UCSD-AML1 (cell line): Measurements from ENCODE around the gene WDR45B.
"Not testable (repeated sequence)": the region's sequence is repeated elsewhere in the genome, so short reads cannot be mapped to it uniquely, and the experiment has no call there.

Source experiments
- DNase-seq: peaks from one replicate; lab custom pipeline; 2025; ENCODE audit not compliant: unreplicated experiment; lab: John Stamatoyannopoulos, UW

The WDR45B gene

GRCh38 chr17:82586576-82587233, 61.5 kb downstream of the WDR45B start:
- DNase-seq = no peak

DNA sequence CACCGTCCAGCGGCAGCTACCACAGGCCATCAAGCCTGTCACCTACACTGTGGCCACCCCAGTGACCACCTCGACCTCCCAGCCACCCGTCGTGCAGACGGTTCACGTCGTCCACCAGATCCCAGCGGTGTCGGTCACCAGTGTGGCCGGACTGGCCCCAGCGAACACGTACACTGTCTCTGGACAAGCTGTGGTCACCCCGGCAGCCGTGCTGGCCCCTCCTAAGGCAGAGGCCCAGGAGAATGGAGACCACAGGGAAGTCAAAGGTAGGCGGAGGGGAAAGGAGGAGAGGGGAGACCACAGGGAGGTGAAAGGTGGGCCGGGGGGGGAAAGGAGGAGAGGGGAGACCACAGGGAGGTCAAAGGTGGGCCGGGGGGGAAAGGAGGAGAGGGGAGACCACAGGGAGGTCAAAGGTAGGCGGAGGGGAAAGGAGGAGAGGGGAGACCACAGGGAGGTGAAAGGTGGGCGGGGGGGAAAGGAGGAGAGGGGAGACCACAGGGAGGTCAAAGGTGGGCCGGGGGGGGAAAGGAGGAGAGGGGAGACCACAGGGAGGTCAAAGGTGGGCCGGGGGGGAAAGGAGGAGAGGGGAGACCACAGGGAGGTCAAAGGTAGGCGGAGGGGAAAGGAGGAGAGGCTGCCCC, 62.2 kb downstream of the WDR45B start:
- not testable (repeated sequence) for DNase-seq

DNA sequence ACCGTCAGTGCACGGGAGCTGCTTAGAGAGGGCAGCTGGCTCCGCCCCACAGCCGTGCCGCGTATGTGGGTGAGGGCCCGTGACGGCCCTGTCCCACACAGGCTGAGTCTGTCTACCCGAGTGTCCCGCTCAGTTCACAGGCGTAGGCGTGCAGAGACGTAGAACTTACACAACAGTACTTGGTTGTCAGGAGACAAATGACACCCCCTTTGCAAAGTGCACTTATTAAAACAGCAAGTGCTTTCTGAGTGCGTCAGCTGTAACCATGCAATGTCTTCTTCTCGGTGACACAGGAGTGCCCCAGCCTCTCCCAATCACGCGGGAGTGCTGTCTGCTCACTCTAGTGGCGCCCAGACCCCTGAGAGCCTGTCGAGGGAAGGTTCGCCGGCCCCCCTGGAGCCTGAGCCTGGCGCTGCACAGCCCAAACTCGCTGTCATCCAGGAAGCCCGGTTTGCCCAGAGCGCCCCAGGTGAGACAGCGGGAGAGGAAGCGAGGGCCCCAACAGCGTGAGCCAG, 64.5 kb downstream of the WDR45B start:
- DNase-seq = no peak

DNA sequence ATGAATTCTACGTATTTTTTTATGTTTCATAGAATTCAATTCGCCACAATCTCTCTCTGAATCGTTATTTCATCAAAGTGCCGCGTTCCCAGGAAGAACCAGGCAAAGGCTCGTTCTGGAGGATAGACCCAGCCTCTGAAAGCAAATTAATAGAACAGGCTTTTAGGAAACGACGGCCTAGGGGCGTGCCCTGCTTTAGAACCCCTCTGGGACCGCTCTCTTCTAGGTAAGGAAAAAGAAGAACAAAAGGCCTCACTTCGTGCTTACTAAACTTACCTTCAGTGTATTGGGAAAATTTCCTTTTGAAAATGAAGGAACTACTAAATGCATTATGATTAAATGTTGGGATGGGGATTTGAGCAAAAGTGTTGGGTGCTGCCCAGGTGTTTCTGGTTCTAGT, 65.5 kb downstream of the WDR45B start:
- DNase-seq = no peak

DNA sequence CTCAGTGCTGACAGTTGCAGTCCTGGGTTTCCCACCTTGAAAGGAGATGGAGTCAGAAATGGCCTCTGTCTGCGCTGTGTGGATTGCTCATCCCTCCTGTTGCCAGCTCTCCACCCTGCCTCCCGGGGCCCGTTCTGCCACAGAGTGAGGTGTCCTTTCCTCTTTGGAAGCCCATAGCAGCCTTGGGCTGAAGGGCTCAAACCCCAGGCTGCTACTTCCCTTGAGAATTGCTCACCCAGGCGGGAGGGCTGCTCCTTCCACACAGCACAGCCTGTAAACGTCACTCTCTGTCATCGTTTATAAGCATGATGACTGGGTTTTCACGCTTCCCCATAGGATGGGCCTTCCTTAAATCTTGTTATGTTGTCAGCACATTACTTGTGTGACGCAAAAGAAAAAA, 66.0 kb downstream of the WDR45B start:
- no peak for DNase-seq

- not testable (repeated sequence) for DNase-seq
Measured at GRCh38 chr17:82579969-82580368, 68.3 kb downstream of the WDR45B start.

DNA sequence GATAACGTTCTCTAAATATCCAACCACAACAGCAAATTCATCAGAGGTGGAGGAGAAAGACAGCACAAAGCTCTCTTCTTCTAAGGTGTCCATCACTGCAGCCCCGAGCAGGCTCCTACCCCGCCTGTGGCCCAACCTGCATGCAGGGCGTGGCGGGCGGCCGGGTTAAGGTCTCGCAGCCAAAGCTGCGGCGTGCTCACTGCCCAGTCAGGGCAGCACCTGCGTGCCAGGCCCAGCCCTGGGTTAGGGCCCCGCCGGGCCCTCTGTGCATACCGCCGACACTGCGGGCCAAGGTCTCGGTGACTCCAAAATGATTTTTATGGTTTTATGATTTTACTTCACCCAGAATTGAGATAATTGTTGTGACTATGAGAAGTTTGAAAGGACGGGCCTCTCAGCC, 70.9 kb downstream of the WDR45B start:
- DNase-seq = no peak

- not testable (repeated sequence) for DNase-seq
Measured at GRCh38 chr17:82575581-82576221, 72.5 kb downstream of the WDR45B start.

DNA sequence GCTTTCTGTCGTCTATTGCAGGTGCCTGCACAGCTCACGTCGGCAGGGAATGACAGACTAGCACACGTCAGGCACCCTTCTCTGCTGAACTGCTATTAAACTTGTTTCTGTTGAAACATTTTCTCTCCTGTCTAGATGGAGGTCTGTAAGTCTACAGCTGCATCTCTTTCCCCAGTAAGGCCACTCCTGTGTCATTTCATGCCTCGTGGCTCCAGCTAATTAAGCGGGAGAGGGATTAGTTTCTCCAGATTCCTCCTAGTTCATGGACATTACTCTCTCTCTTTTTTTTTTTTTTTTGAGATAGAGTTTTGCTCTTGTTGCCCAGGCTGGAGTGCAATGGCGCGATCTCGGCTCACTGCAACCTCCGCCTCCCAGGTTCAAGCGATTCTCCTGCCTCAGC, 74.2 kb downstream of the WDR45B start:
- DNase-seq = no peak

- no peak for DNase-seq
Measured at GRCh38 chr17:82571855-82572254, 76.4 kb downstream of the WDR45B start.

- no peak for DNase-seq
Measured at GRCh38 chr17:82570277-82570676, 78.0 kb downstream of the WDR45B start.

GRCh38 chr17:82569621-82570020, 78.6 kb downstream of the WDR45B start:
- DNase-seq = no peak

DNA sequence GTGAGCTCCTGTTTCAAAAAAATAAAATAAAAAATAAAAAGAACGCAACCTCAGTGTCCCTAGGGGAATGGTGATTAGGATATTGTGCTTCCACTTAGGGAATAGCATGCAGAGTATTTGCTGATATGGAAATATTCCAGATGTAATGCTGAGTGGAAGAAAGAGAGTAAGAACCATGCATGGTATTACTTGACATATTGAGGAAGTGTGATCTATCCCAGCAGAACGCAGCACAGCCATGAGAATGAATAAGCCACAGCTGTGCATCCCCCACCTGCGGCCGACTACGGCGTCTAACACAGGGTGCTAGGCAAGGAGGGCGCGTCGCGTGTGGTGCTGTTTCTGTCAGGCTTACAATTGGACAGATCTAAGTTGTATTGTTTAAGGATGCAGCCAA, 79.2 kb downstream of the WDR45B start:
- DNase-seq = no peak

DNA sequence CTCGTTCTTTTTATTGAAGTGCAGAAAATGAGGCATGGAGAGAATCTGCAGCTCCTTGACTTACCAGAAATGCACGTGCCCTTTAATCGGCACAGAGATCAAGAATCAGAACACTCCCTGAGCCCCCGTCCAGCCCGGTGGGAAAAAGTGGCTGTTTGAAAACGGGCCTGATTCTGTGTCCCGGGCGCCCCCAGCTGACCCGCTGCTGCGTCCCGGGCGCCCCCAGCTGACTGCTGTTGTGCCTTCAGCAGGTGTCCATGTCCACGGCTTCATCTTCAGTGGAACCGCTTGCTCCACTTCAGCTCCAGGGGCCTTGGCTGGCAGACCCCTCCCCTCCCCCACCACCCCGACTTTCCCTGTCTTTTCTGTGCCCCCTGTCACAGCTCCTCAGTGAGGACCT, 81.0 kb downstream of the WDR45B start:
- no peak for DNase-seq

DNA sequence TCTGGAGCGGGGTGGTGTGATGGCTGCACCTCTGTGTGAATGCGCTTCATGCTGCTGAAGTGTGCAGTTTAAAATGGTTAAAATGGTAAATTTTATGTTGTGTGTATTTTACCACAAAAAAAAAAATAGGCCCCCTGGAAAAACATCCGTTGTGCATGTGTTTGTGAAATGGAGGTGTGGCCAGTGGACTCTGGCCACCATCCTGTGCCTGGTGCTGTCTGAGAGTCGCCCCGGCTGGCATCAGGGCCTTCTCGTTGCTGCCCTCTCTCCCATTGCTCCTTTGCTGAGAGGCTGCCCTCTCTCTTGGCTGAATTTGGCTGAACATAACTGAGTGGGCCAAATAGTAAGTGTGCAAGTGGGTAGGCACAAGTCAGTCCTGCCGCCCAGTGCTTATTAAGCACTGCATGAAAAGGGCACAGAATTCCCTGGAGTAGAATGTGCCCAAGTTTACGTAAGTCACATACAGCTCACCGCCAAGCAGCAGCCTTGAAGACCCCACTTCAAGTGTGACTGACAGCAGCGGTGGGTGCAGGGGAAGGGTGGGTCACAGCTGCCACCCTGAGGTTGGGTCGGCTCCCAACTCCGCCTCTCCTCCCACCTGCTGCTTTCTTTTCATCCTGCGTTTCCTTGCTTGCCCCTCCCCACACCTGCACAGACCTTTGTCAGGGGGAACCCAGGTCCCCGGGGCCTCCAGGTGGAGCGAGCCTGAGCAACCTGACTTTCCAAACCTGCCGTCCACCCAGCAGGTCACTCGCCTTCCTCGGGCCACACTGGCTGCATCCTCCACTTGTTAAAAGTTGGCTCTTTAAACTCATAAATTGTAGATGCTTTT, 81.9 kb downstream of the WDR45B start:
- no peak for DNase-seq

- no peak for DNase-seq
Measured at GRCh38 chr17:82565551-82565950, 82.7 kb downstream of the WDR45B start.
